OCI-LY7 (cell line): ENCODE measurements around the gene KMO. TPM values are rescaled to one million over a fixed set of nuclear protein-coding genes. Genes with fewer than 3 reads are reported as not detected.

Experiments
- BruUV-seq: library from RNA; stranded (reverse); fragments of 400-500 nt; replicated peaks from 2 replicates; lab custom pipeline; 2021; lab: Mats Ljungman, UMichigan
- CTCF ChIA-PET: fragments of 300-600 bp; sonication (Branson Sonifier 250); formaldehyde crosslinking; loops from one replicate; lab custom pipeline; 2022; ENCODE audit warnings: antibody characterized with exemption; ENCODE audit not compliant: unreplicated experiment; lab: Charles Lee
- POLR2A ChIA-PET: fragments of 300-600 bp; sonication (Branson Sonifier 250); formaldehyde crosslinking; loops from one replicate; lab custom pipeline; 2022; ENCODE audit warnings: antibody characterized with exemption; lab: Charles Lee
- DNase-seq: peaks from one replicate; pipeline ENCODE4 v3.0.0-alpha.2; 2015; ENCODE audit warnings: low spot score
- H2AFZ ChIP-seq: fragments of 200-600 bp; sonication (generic), shearing (Covaris generic); 2 replicates; pipeline ENCODE4 v1.6.1; 2014; ENCODE audit warnings: mild to moderate bottlenecking, antibody characterized with exemption, low read length, moderate library complexity
- H3K27ac ChIP-seq: fragments of 200-600 bp; sonication (generic); 2 replicates; pipeline ENCODE4 v1.5.1; 2014; ENCODE audit warnings: mixed run types, low read depth, mild to moderate bottlenecking, moderate library complexity, low read length, inconsistent platforms; ENCODE audit not compliant: poor library complexity, severe bottlenecking
- H3K36me3 ChIP-seq: fragments of 200-600 bp; sonication (generic); 2 replicates; pipeline ENCODE4 v1.6.1; 2014; ENCODE audit warnings: mild to moderate bottlenecking, antibody characterized with exemption, low read length, moderate library complexity, mixed read lengths; ENCODE audit not compliant: insufficient read depth
- H3K4me1 ChIP-seq: fragments of 200-600 bp; sonication (generic); 2 replicates; pipeline ENCODE4 v1.5.1; 2014; ENCODE audit warnings: mild to moderate bottlenecking, low read length; ENCODE audit not compliant: insufficient read depth, poor library complexity, severe bottlenecking
- H3K4me2 ChIP-seq: fragments of 200-600 bp; sonication (generic); 2 replicates; pipeline ENCODE4 v1.6.1; 2014; ENCODE audit warnings: mild to moderate bottlenecking, low read length
- H3K4me3 ChIP-seq: fragments of 200-600 bp; sonication (generic); 2 replicates; pipeline ENCODE4 v1.5.1; 2014; ENCODE audit warnings: mild to moderate bottlenecking, low read depth, low read length; ENCODE audit not compliant: poor library complexity, severe bottlenecking
- H3K79me2 ChIP-seq: fragments of 200-600 bp; sonication (generic); 2 replicates; pipeline ENCODE4 v1.6.1; 2016; ENCODE audit warnings: low read depth, mild to moderate bottlenecking, low read length, moderate library complexity, mixed read lengths; ENCODE audit not compliant: insufficient read depth
- H3K9me2 ChIP-seq: fragments of 200-600 bp; sonication (generic); 2 replicates; pipeline ENCODE4 v1.6.1; 2016; ENCODE audit warnings: mild to moderate bottlenecking, low read length, mixed read lengths; ENCODE audit not compliant: insufficient read depth
- H3K9me3 ChIP-seq: fragments of 200-600 bp; sonication (generic); 2 replicates; pipeline ENCODE4 v1.6.1; 2014; ENCODE audit warnings: mild to moderate bottlenecking, mixed run types, low read length, mixed read lengths
- H4K20me1 ChIP-seq: fragments of 200-600 bp; sonication (generic); 2 replicates; pipeline ENCODE4 v1.6.1; 2014; ENCODE audit warnings: mild to moderate bottlenecking, antibody characterized with exemption, low read length, moderate library complexity, mixed read lengths; ENCODE audit not compliant: insufficient read depth
- EZH2phosphoT487 ChIP-seq: fragments of 200-600 bp; sonication (generic); IDR thresholded peaks from 2 replicates; pipeline ENCODE4 v1.6.1; 2018; ENCODE audit warnings: low read depth, borderline replicate concordance, mild to moderate bottlenecking, mixed run types, antibody characterized with exemption, low read length, moderate library complexity, mixed read lengths
- intact Hi-C: fragments of 100-400 bp; cut with micrococcal nuclease; formaldehyde crosslinking; loops from one replicate; pipeline ENCODE4 v1.10.0; 2022; ENCODE audit not compliant: unreplicated experiment
- total RNA-seq, 2 experiments: library from RNA; depleted of rRNA in 1 of 2; stranded (reverse); fragments of >200 nt in 1 of 2; shearing (Covaris generic) in 1 of 2; gene quantifications; 2 replicates each; pipeline ENCODE4 v1.2.3, GENCODE V29; 2014 to 2022
- TF ChIP-seq, protein P1 (sequence below): fragments of 200-600 bp; sonication (generic); conservative IDR thresholded peaks from 2 replicates; pipeline ENCODE4 v1.5.1; 2014; ENCODE audit warnings: mild to moderate bottlenecking, antibody characterized with exemption, low read length, moderate library complexity, mixed read lengths

The KMO gene
- total RNA-seq, 2 experiments from 2014 or later = 3.2 to 14.2 TPM

GRCh38 chr1:241582921-241583321 lies 50.7 kb downstream of the KMO start:
- no peak for DNase-seq
- CTCF ChIA-PET = no interaction called here
- TF ChIP-seq, protein P1, sequence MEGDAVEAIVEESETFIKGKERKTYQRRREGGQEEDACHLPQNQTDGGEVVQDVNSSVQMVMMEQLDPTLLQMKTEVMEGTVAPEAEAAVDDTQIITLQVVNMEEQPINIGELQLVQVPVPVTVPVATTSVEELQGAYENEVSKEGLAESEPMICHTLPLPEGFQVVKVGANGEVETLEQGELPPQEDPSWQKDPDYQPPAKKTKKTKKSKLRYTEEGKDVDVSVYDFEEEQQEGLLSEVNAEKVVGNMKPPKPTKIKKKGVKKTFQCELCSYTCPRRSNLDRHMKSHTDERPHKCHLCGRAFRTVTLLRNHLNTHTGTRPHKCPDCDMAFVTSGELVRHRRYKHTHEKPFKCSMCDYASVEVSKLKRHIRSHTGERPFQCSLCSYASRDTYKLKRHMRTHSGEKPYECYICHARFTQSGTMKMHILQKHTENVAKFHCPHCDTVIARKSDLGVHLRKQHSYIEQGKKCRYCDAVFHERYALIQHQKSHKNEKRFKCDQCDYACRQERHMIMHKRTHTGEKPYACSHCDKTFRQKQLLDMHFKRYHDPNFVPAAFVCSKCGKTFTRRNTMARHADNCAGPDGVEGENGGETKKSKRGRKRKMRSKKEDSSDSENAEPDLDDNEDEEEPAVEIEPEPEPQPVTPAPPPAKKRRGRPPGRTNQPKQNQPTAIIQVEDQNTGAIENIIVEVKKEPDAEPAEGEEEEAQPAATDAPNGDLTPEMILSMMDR = no peak
- no peak for TF ChIP-seq EZH2phosphoT487
- Histone ChIP-seq H2AFZ (no peak overlapping the region), H3K36me3 (peaks cover 26% of the 10 kb centered on the region), H3K4me3 (no peak overlapping the region), H3K4me1 (no peaks in the 10 kb centered on the region), H3K9me2 (no peaks in the 10 kb centered on the region), H3K79me2 (no peaks in the 10 kb centered on the region), H3K9me3 (no peaks in the 10 kb centered on the region), H4K20me1 (no peaks in the 10 kb centered on the region), H3K4me2 (no peak overlapping the region), H3K27ac (no peak overlapping the region)
- intact Hi-C loops = no loop called here
- POLR2A ChIA-PET = interaction anchor here (1.4 to 1.5 kb wide), 2 partner anchors 11 to 19 kb away, joined by 4 to 5 read pairs; no protein-coding TSS in a partner anchor
- BruUV-seq = no TSS peak

- no peak overlapping the region for H3K4me3 ChIP-seq
- H3K27ac ChIP-seq = no peak overlapping the region
- H2AFZ ChIP-seq = no peak overlapping the region
- POLR2A ChIA-PET = no interaction called here
- no peak overlapping the region for H3K4me2 ChIP-seq
- no peaks in the 10 kb centered on the region for H3K4me1 ChIP-seq
- no peaks in the 10 kb centered on the region for H4K20me1 ChIP-seq
- no peaks in the 10 kb centered on the region for H3K79me2 ChIP-seq
- no peaks in the 10 kb centered on the region for H3K9me2 ChIP-seq
- H3K9me3 ChIP-seq = no peaks in the 10 kb centered on the region
- intact Hi-C loops = no loop called here
- peaks cover 22% of the 10 kb centered on the region for H3K36me3 ChIP-seq
- TF ChIP-seq, protein P1 = no peak
- CTCF ChIA-PET = no interaction called here
- no TSS peak for BruUV-seq
- no peak for DNase-seq
Measured at GRCh38 chr1:241586905-241587512, 54.8 kb downstream of the KMO start.

DNA sequence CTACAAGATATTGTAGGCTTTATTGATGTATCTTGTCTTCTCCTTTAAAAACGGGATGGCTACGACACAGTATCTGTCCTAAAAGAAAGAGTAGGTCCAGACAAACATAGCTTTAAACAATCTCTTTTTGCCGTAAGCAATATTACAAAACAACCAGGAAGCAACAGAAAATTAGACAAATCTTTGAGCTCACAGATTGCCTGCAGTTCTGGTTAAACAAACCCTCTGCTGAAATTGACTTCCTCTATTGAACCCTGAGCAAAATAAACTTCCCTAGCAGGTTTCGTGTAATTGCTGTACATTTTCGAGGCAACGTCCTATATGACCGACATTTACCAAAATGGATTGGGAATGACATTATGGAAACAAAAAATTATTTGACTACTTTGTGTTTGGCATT lies 57.3 kb downstream of the KMO start:
- no peak overlapping the region for H2AFZ ChIP-seq

More for the DNA sequence above, 57.3 kb downstream of the KMO start:
- H3K4me2 ChIP-seq = no peak overlapping the region
- no TSS peak for BruUV-seq
- TF ChIP-seq, protein P1 = no peak
- TF ChIP-seq EZH2phosphoT487 = no peak
- H3K4me3 ChIP-seq = no peak overlapping the region
- H3K9me3 ChIP-seq = no peaks in the 10 kb centered on the region
- intact Hi-C loops = no loop called here
- H3K36me3 ChIP-seq = peaks cover 20% of the 10 kb centered on the region; the same call in 1 of the 2 replicates
- DNase-seq = no peak
- no peak overlapping the region for H3K27ac ChIP-seq
- H3K79me2 ChIP-seq = no peaks in the 10 kb centered on the region
- POLR2A ChIA-PET = interaction anchor here (0.6 to 2.5 kb wide), 6 partner anchors 9 to 222 kb away, joined by 3 to 11 read pairs (median 4); no protein-coding TSS in a partner anchor
- no peaks in the 10 kb centered on the region for H4K20me1 ChIP-seq
- H3K9me2 ChIP-seq = no peaks in the 10 kb centered on the region
- H3K4me1 ChIP-seq = no peaks in the 10 kb centered on the region
- CTCF ChIA-PET = no interaction called here
